ENCODE data around the gene CCDC120. TPM values are rescaled to one million over a fixed set of nuclear protein-coding genes. Genes with fewer than 3 reads are reported as not detected.

CCDC120 gene
- total RNA-seq, 1 experiment from 2014 or later: 23.9 TPM

DNA sequence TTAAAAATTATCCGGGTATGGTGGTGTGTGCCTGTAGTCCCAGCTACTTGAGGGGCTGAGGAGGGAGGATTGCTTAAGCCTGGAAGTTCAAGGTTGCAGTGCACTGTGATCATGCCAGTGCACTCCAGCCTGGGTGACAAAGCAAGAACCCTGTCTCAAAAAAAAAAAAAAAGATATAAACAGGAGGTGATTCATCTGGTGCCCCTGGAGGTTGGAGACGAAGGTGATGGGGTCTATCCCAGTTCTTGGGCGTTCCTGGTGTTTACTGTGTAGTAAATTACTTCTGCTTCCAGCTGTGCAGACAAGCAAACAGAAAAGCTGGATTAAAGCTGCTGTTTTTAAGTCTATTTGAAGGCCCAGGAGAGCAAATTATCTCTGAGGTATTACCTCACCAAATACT lies 44.8 kb downstream of the CCDC120 start:
- Histone ChIP-seq H3K27ac (no peak overlapping the region), H3K79me2 (ENCODE audit: low read depth) (no peaks in the 10 kb centered on the region), H3K9me3 (ENCODE audit: insufficient read depth, low read depth) (no peaks in the 10 kb centered on the region), H3K9me2 (ENCODE audit: insufficient read depth) (no peaks in the 10 kb centered on the region), H3K4me1 (replicated peaks; ENCODE audit: insufficient read depth) (no peaks in the 10 kb centered on the region), H3K27me3 (ENCODE audit: insufficient read depth, low read depth) (no peaks in the 10 kb centered on the region), H3F3A (ENCODE audit: insufficient read depth, low read depth) (peaks cover 4% of the 10 kb centered on the region; the same call in 1 of the 2 replicates), H3K4me2 (no peak overlapping the region), H3K36me3 (ENCODE audit: low read depth) (no peaks in the 10 kb centered on the region), H2AFZ (no peak overlapping the region), H3K4me3 (no peak overlapping the region), H4K20me1 (ENCODE audit: insufficient read depth) (no peaks in the 10 kb centered on the region)
- ChIA-PET POLR2A (ENCODE audit: unreplicated experiment) (no interaction called here), CTCF (no interaction called here)
- no peak for DNase-seq
- intact Hi-C loops (cut with micrococcal nuclease; ENCODE audit: unreplicated experiment): loop anchor here (5.0 kb wide), 1 partner anchor 61 kb away; the partner anchor contains the start of gene TFE3
- no TSS peak for BruUV-seq (replicated peaks)
- no peak for TF ChIP-seq EZH2 (IDR thresholded peaks at IDR 0.05; ENCODE audit: low read depth)
- TF ChIP-seq, protein P1, sequence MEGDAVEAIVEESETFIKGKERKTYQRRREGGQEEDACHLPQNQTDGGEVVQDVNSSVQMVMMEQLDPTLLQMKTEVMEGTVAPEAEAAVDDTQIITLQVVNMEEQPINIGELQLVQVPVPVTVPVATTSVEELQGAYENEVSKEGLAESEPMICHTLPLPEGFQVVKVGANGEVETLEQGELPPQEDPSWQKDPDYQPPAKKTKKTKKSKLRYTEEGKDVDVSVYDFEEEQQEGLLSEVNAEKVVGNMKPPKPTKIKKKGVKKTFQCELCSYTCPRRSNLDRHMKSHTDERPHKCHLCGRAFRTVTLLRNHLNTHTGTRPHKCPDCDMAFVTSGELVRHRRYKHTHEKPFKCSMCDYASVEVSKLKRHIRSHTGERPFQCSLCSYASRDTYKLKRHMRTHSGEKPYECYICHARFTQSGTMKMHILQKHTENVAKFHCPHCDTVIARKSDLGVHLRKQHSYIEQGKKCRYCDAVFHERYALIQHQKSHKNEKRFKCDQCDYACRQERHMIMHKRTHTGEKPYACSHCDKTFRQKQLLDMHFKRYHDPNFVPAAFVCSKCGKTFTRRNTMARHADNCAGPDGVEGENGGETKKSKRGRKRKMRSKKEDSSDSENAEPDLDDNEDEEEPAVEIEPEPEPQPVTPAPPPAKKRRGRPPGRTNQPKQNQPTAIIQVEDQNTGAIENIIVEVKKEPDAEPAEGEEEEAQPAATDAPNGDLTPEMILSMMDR (conservative IDR thresholded peaks at IDR 0.05): no peak

- ChIA-PET CTCF (no interaction called here), POLR2A (ENCODE audit: unreplicated experiment) (no interaction called here)
- no TSS peak for BruUV-seq (replicated peaks)
- H3F3A ChIP-seq (ENCODE audit: insufficient read depth, low read depth): no peaks in the 10 kb centered on the region
- no peak overlapping the region for H2AFZ ChIP-seq
- no peaks in the 10 kb centered on the region for H3K79me2 ChIP-seq (ENCODE audit: low read depth)
- H4K20me1 ChIP-seq (ENCODE audit: insufficient read depth): no peaks in the 10 kb centered on the region
- H3K27ac ChIP-seq: no peak overlapping the region
- H3K4me3 ChIP-seq: no peak overlapping the region
- intact Hi-C loops (cut with micrococcal nuclease; ENCODE audit: unreplicated experiment): no loop called here
- no peak for DNase-seq
- no peaks in the 10 kb centered on the region for H3K9me2 ChIP-seq (ENCODE audit: insufficient read depth)
- no peaks in the 10 kb centered on the region for H3K9me3 ChIP-seq (ENCODE audit: insufficient read depth, low read depth)
- H3K4me1 ChIP-seq (replicated peaks; ENCODE audit: insufficient read depth): no peaks in the 10 kb centered on the region
- no peaks in the 10 kb centered on the region for H3K36me3 ChIP-seq (ENCODE audit: low read depth)
- no peak overlapping the region for H3K4me2 ChIP-seq
- TF ChIP-seq, protein P1 (conservative IDR thresholded peaks at IDR 0.05): no peak
- no peak for TF ChIP-seq EZH2 (IDR thresholded peaks at IDR 0.05; ENCODE audit: low read depth)
- H3K27me3 ChIP-seq (ENCODE audit: insufficient read depth, low read depth): no peaks in the 10 kb centered on the region
These were observed 47.5 kb downstream of the CCDC120 start for GRCh38 chrX:49106296-49106695.

- Histone ChIP-seq H4K20me1 (ENCODE audit: insufficient read depth) (no peaks in the 10 kb centered on the region), H3K27ac (no peak overlapping the region), H3K27me3 (ENCODE audit: insufficient read depth, low read depth) (no peaks in the 10 kb centered on the region), H3F3A (ENCODE audit: insufficient read depth, low read depth) (no peaks in the 10 kb centered on the region), H3K9me2 (ENCODE audit: insufficient read depth) (no peaks in the 10 kb centered on the region), H3K36me3 (ENCODE audit: low read depth) (no peaks in the 10 kb centered on the region), H3K9me3 (ENCODE audit: insufficient read depth, low read depth) (no peaks in the 10 kb centered on the region), H2AFZ (no peak overlapping the region), H3K79me2 (ENCODE audit: low read depth) (no peaks in the 10 kb centered on the region), H3K4me1 (replicated peaks; ENCODE audit: insufficient read depth) (no peaks in the 10 kb centered on the region), H3K4me2 (no peak overlapping the region), H3K4me3 (no peak overlapping the region)
- no TSS peak for BruUV-seq (replicated peaks)
- ChIA-PET CTCF (no interaction called here), POLR2A (ENCODE audit: unreplicated experiment) (no interaction called here)
- TF ChIP-seq, protein P1 (conservative IDR thresholded peaks at IDR 0.05): no peak; the same call in 1 of the 2 replicates
- intact Hi-C loops (cut with micrococcal nuclease; ENCODE audit: unreplicated experiment): no loop called here
- DNase-seq: no peak
These were observed 48.1 kb downstream of the CCDC120 start for GRCh38 chrX:49106930-49107329.
